ENCODE data around the gene MICA. TPM values are rescaled to one million over a fixed set of nuclear protein-coding genes. Genes with fewer than 3 reads are reported as not detected.

Gene MICA
- total and polyA plus RNA-seq, 2 experiments from 2014 or later = 36.9 to 42.6 TPM

DNA sequence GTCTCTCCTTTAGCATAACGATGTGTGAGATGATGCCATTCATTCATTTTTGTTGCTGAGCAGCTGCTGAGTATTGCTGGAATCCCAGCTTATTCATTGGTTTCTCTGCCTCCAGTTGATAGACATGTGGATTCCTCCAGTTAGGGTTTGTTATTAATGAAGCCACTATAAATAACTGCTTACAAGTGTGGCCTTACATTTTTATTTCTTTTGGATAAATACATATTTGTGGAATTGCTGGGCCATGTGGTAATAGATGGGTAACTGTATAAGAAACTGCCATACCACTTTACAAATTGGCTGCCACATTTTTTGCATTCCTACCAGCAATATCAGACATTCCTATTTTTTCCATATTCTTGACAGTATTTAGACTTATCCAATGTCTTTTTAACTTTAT lies 43.8 kb upstream of the MICA start:
- H2AFZ ChIP-seq = no peak overlapping the region
- no peaks in the 10 kb centered on the region for H4K20me1 ChIP-seq (ENCODE audit: insufficient read depth)
- no peaks in the 10 kb centered on the region for H3K9me3 ChIP-seq (ENCODE audit: low read depth)
- no peak for DNase-seq
- no peak overlapping the region for H3K27ac ChIP-seq
- WGBS, 2 experiments (ENCODE audit: low coverage in 1 of 2, low lambda C conversion rate in 2 of 2, missing lambda C conversion rate in 2 of 2) = 28 to 45% methylated on average over 1 of the region's 1 CpG
- H3K4me2 ChIP-seq (ENCODE audit: unreplicated experiment) = no peak overlapping the region
- no peaks in the 10 kb centered on the region for H3F3A ChIP-seq (ENCODE audit: insufficient read depth)
- no peak for TF ChIP-seq EZH2phosphoT487 (IDR thresholded peaks at IDR 0.05; ENCODE audit: insufficient read depth, low read depth)
- H3K9me2 ChIP-seq (ENCODE audit: insufficient read depth) = no peaks in the 10 kb centered on the region
- H3K9ac ChIP-seq = no peak overlapping the region
- no peaks in the 10 kb centered on the region for H3K79me2 ChIP-seq (ENCODE audit: insufficient read depth)
- no peaks in the 10 kb centered on the region for H3K36me3 ChIP-seq (ENCODE audit: low read depth)
- H3K27me3 ChIP-seq (replicated peaks; ENCODE audit: insufficient read depth) = peaks cover 41% of the 10 kb centered on the region
- no peak overlapping the region for H3K4me3 ChIP-seq
- in situ Hi-C loops (cut with MboI) = no loop called here
- H3K4me1 ChIP-seq (ENCODE audit: insufficient read depth) = no peaks in the 10 kb centered on the region

- H3K9me2 ChIP-seq (ENCODE audit: insufficient read depth) = no peaks in the 10 kb centered on the region
- H3K4me1 ChIP-seq (ENCODE audit: insufficient read depth) = no peaks in the 10 kb centered on the region
- no peak overlapping the region for H2AFZ ChIP-seq
- no peaks in the 10 kb centered on the region for H3F3A ChIP-seq (ENCODE audit: insufficient read depth)
- H3K4me2 ChIP-seq (ENCODE audit: unreplicated experiment) = no peak overlapping the region
- in situ Hi-C loops (cut with MboI) = loop anchor here (10.0 kb wide), 1 partner anchor 158 kb away; no protein-coding TSS in a partner anchor
- H3K4me3 ChIP-seq = no peak overlapping the region
- peaks cover 57% of the 10 kb centered on the region for H3K27me3 ChIP-seq (replicated peaks; ENCODE audit: insufficient read depth)
- H3K9ac ChIP-seq = no peak overlapping the region
- TF ChIP-seq EZH2 (IDR thresholded peaks at IDR 0.05; ENCODE audit: insufficient read depth, poor library complexity, severe bottlenecking) = no peak
- no peak for TF ChIP-seq EZH2phosphoT487 (IDR thresholded peaks at IDR 0.05; ENCODE audit: insufficient read depth, low read depth)
- no peak for DNase-seq
- H3K79me2 ChIP-seq (ENCODE audit: insufficient read depth) = no peaks in the 10 kb centered on the region
- no peaks in the 10 kb centered on the region for H3K36me3 ChIP-seq (ENCODE audit: low read depth)
- no peaks in the 10 kb centered on the region for H3K9me3 ChIP-seq (ENCODE audit: low read depth)
- H4K20me1 ChIP-seq (ENCODE audit: insufficient read depth) = no peaks in the 10 kb centered on the region
- 17 to 19% methylated on average over 5 of the region's 5 CpGs for WGBS, 2 experiments (ENCODE audit: low coverage in 1 of 2, low lambda C conversion rate in 2 of 2, missing lambda C conversion rate in 2 of 2)
- H3K27ac ChIP-seq = no peak overlapping the region
Measured at GRCh38 chr6:31362751-31363150, 40.6 kb upstream of the MICA start.

- Histone ChIP-seq H3K27ac (no peak overlapping the region), H3F3A (ENCODE audit: insufficient read depth) (no peaks in the 10 kb centered on the region), H4K20me1 (ENCODE audit: insufficient read depth) (no peaks in the 10 kb centered on the region), H3K4me2 (ENCODE audit: unreplicated experiment) (no peak overlapping the region), H3K9me2 (ENCODE audit: insufficient read depth) (no peaks in the 10 kb centered on the region), H3K4me3 (no peak overlapping the region), H3K9me3 (ENCODE audit: low read depth) (no peaks in the 10 kb centered on the region), H2AFZ (no peak overlapping the region), H3K36me3 (ENCODE audit: low read depth) (no peaks in the 10 kb centered on the region), H3K4me1 (ENCODE audit: insufficient read depth) (no peaks in the 10 kb centered on the region), H3K27me3 (replicated peaks; ENCODE audit: insufficient read depth) (peaks cover 53% of the 10 kb centered on the region), H3K79me2 (ENCODE audit: insufficient read depth) (no peaks in the 10 kb centered on the region), H3K9ac (no peak overlapping the region)
- in situ Hi-C loops (cut with MboI) = loop anchor here (10.0 kb wide), 1 partner anchor 159 kb away; no protein-coding TSS in a partner anchor
- no peak for DNase-seq
- TF ChIP-seq EZH2 (IDR thresholded peaks at IDR 0.05; ENCODE audit: insufficient read depth, poor library complexity, severe bottlenecking) (no peak), EZH2phosphoT487 (IDR thresholded peaks at IDR 0.05; ENCODE audit: insufficient read depth, low read depth) (no peak)
Measured at GRCh38 chr6:31363811-31364210, 39.6 kb upstream of the MICA start.

DNA sequence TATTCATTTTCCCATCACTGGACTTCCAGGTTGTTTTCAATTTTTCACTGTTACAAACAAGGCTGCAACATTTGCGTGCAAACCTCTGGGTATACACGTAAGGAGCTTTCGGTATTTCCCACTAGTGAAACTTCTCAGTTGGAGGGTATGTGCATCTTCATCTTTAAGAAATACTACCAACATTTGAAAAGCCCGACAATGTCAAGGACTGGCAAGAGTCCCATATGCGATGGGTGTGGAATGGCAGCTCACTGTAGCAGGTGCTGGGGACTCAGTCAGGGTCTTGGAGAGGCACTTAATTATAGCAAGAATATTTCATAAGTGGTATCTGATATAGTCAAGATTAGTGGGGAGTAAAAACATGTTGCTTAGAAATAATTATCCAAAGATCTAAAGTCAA lies 37.5 kb upstream of the MICA start:
- Histone ChIP-seq H3K27me3 (replicated peaks; ENCODE audit: insufficient read depth) (peaks cover 45% of the 10 kb centered on the region), H3K79me2 (ENCODE audit: insufficient read depth) (no peaks in the 10 kb centered on the region), H3K4me1 (ENCODE audit: insufficient read depth) (no peaks in the 10 kb centered on the region), H2AFZ (no peak overlapping the region), H3K9ac (no peak overlapping the region), H3F3A (ENCODE audit: insufficient read depth) (no peaks in the 10 kb centered on the region), H3K9me2 (ENCODE audit: insufficient read depth) (no peaks in the 10 kb centered on the region), H3K27ac (no peak overlapping the region), H4K20me1 (ENCODE audit: insufficient read depth) (no peaks in the 10 kb centered on the region), H3K36me3 (ENCODE audit: low read depth) (no peaks in the 10 kb centered on the region), H3K4me3 (no peak overlapping the region), H3K9me3 (ENCODE audit: low read depth) (no peaks in the 10 kb centered on the region), H3K4me2 (ENCODE audit: unreplicated experiment) (no peak overlapping the region)
- in situ Hi-C loops (cut with MboI) = loop anchor here (10.0 kb wide), 1 partner anchor 161 kb away; no protein-coding TSS in a partner anchor
- no peak for DNase-seq
- WGBS, 2 experiments (ENCODE audit: low coverage in 1 of 2, low lambda C conversion rate in 2 of 2, missing lambda C conversion rate in 2 of 2) = 63 to 65% methylated on average over 5 of the region's 5 CpGs
- peak; percentile 63 for TF ChIP-seq EZH2 (IDR thresholded peaks at IDR 0.05; ENCODE audit: insufficient read depth, poor library complexity, severe bottlenecking)
- no peak for TF ChIP-seq EZH2phosphoT487 (IDR thresholded peaks at IDR 0.05; ENCODE audit: insufficient read depth, low read depth)
